HEK293 (cell line): Measurements from ENCODE around the gene POU4F1.

Experiments
- CTCF ChIA-PET: fragments of 350-600 bp; formaldehyde crosslinking; extraction: SDS; loops from one replicate; lab custom pipeline; 2021; ENCODE audit warnings: antibody characterized with exemption; lab: Yijun Ruan, JAX
- POLR2A ChIA-PET: fragments of 300-600 bp; formaldehyde crosslinking; extraction: SDS; loops from one replicate; lab custom pipeline; 2020; ENCODE audit warnings: antibody characterized with exemption, inconsistent platforms; lab: Yijun Ruan, JAX
- H3K27ac ChIP-seq: fragments of 200-500 bp; sonication (Bioruptor generic); 2 replicates; pipeline ENCODE4 v1.5.1; 2014; ENCODE audit warnings: low read depth, low read length, control low read depth, inconsistent platforms; ENCODE audit errors: extremely low read depth
- H3K36me3 ChIP-seq, 2 experiments: fragments of 200-500 bp in 1 of 2; sonication (Bioruptor generic) in 1 of 2; 1 replicate in 1 of 2; 2 replicates in 1 of 2; pipeline ENCODE4 v1.5.1; 2014 to 2017; ENCODE audit warnings: inconsistent platforms in 2 of 2, low read length in 2 of 2; ENCODE audit not compliant: control insufficient read depth in 2 of 2, insufficient read depth in 1 of 2
- H3K4me1 ChIP-seq: fragments of 200-500 bp; sonication (Bioruptor generic); 2 replicates; pipeline ENCODE4 v1.5.1; 2014; ENCODE audit warnings: mild to moderate bottlenecking, low read length, inconsistent platforms; ENCODE audit not compliant: control insufficient read depth, insufficient read depth
- H3K4me3 ChIP-seq: 2 replicates; pipeline ENCODE4 v1.5.1; 2011; ENCODE audit warnings: low read depth, mild to moderate bottlenecking, control low read depth, low read length, moderate library complexity
- H3K9me3 ChIP-seq: fragments of 200-500 bp; sonication (Bioruptor generic); 2 replicates; pipeline ENCODE4 v1.5.1; 2014; ENCODE audit warnings: low read depth, low read length, inconsistent platforms; ENCODE audit not compliant: control insufficient read depth, insufficient read depth
- INSM2 ChIP-seq: fragments of 450-650 bp; formaldehyde crosslinking; IDR thresholded peaks from 2 replicates; pipeline ENCODE4 v1.5.1; 2016; ENCODE audit warnings: missing biosample characterization, missing genetic modification characterization
- KLF8 ChIP-seq: fragments of 450-650 bp; formaldehyde crosslinking; IDR thresholded peaks from 2 replicates; pipeline ENCODE4 v1.5.1; 2016; ENCODE audit warnings: missing biosample characterization, missing genetic modification characterization
- KLF9 ChIP-seq: fragments of 450-650 bp; formaldehyde crosslinking; IDR thresholded peaks from 2 replicates; pipeline ENCODE4 v1.5.1; 2016; ENCODE audit warnings: missing biosample characterization, missing genetic modification characterization, low read depth
- YY2 ChIP-seq: fragments of 450-650 bp; formaldehyde crosslinking; IDR thresholded peaks from 2 replicates; pipeline ENCODE4 v1.5.1; 2016; ENCODE audit warnings: missing biosample characterization, missing genetic modification characterization
- ZBTB1 ChIP-seq: fragments of 450-650 bp; formaldehyde crosslinking; IDR thresholded peaks from 2 replicates; pipeline ENCODE4 v1.5.1; 2016; ENCODE audit warnings: missing biosample characterization, missing genetic modification characterization
- ZBTB20 ChIP-seq: fragments of 450-650 bp; formaldehyde crosslinking; IDR thresholded peaks from 2 replicates; pipeline ENCODE4 v1.5.1; 2016; ENCODE audit warnings: missing biosample characterization, missing genetic modification characterization
- ZBTB44 ChIP-seq: fragments of 450-650 bp; IDR thresholded peaks from 2 replicates; pipeline ENCODE4 v1.5.1; 2018; ENCODE audit warnings: missing biosample characterization, mild to moderate bottlenecking, missing genetic modification characterization
- ZBTB7A ChIP-seq: fragments of 450-650 bp; formaldehyde crosslinking; IDR thresholded peaks from 2 replicates; pipeline ENCODE4 v1.5.1; 2016; ENCODE audit warnings: low read depth, missing biosample characterization, missing genetic modification characterization
- ZFP41 ChIP-seq: fragments of 450-650 bp; formaldehyde crosslinking; IDR thresholded peaks from 2 replicates; pipeline ENCODE4 v1.5.1; 2016; ENCODE audit warnings: missing biosample characterization, missing genetic modification characterization, borderline replicate concordance
- ZNF112 ChIP-seq: fragments of 450-650 bp; formaldehyde crosslinking; IDR thresholded peaks from 2 replicates; pipeline ENCODE4 v1.5.0; 2017; ENCODE audit warnings: missing biosample characterization, missing genetic modification characterization
- ZNF121 ChIP-seq: fragments of 450-650 bp; formaldehyde crosslinking; IDR thresholded peaks from 2 replicates; pipeline ENCODE4 v1.5.1; 2016; ENCODE audit warnings: missing biosample characterization, missing genetic modification characterization
- ZNF2 ChIP-seq: fragments of 450-650 bp; formaldehyde crosslinking; IDR thresholded peaks from 2 replicates; pipeline ENCODE4 v1.5.1; 2016; ENCODE audit warnings: missing biosample characterization, missing genetic modification characterization
- ZNF223 ChIP-seq: fragments of 450-650 bp; formaldehyde crosslinking; IDR thresholded peaks from 2 replicates; pipeline ENCODE4 v1.5.1; 2016; ENCODE audit warnings: missing biosample characterization, missing genetic modification characterization
- ZNF514 ChIP-seq: fragments of 450-650 bp; formaldehyde crosslinking; IDR thresholded peaks from 2 replicates; pipeline ENCODE4 v1.5.1; 2016; ENCODE audit warnings: missing biosample characterization, missing genetic modification characterization
- ZNF560 ChIP-seq: fragments of 450-650 bp; formaldehyde crosslinking; IDR thresholded peaks from 2 replicates; pipeline ENCODE4 v1.5.1; 2017; ENCODE audit warnings: missing biosample characterization, missing genetic modification characterization, borderline replicate concordance
- ZNF585B ChIP-seq: fragments of 450-650 bp; formaldehyde crosslinking; IDR thresholded peaks from 2 replicates; pipeline ENCODE4 v1.5.1; 2016; ENCODE audit warnings: missing biosample characterization, missing genetic modification characterization
- ZNF660 ChIP-seq: fragments of 450-650 bp; IDR thresholded peaks from 2 replicates; pipeline ENCODE4 v1.5.1; 2018; ENCODE audit warnings: missing biosample characterization, mild to moderate bottlenecking, missing genetic modification characterization
- ZNF664 ChIP-seq: fragments of 450-650 bp; formaldehyde crosslinking; IDR thresholded peaks from 2 replicates; pipeline ENCODE4 v1.5.1; 2016; ENCODE audit warnings: missing biosample characterization, missing genetic modification characterization
- ZSCAN18 ChIP-seq: fragments of 450-650 bp; formaldehyde crosslinking; IDR thresholded peaks from 2 replicates; pipeline ENCODE4 v1.5.1; 2016; ENCODE audit warnings: missing biosample characterization, missing genetic modification characterization
- TF ChIP-seq, protein P1 (sequence below): fragments of 450-650 bp; formaldehyde crosslinking; conservative IDR thresholded peaks from 2 replicates; pipeline ENCODE4 v1.5.1; 2016; ENCODE audit warnings: low read depth, missing biosample characterization, missing genetic modification characterization
- TF ChIP-seq, protein P2 (sequence below): fragments of 450-650 bp; formaldehyde crosslinking; IDR thresholded peaks from 2 replicates; pipeline ENCODE4 v1.5.1; 2016; ENCODE audit warnings: missing biosample characterization, missing genetic modification characterization
- TF ChIP-seq, protein P3 (sequence below): fragments of 450-650 bp; formaldehyde crosslinking; IDR thresholded peaks from 2 replicates; pipeline ENCODE4 v1.5.1; 2016; ENCODE audit warnings: missing biosample characterization, missing genetic modification characterization, borderline replicate concordance

POU4F1 gene

GRCh38 chr13:78608252-78608687 lies 4.9 kb upstream of the POU4F1 start:
- H3K9me3 ChIP-seq = no peaks in the 10 kb centered on the region
- ChIA-PET CTCF (no interaction called here), POLR2A (no interaction called here)
- no peak overlapping the region for H3K27ac ChIP-seq
- TF ChIP-seq ZNF514 (tag by site-specific recombination) = no peak
- TF ChIP-seq KLF8 (tag by site-specific recombination) = no peak
- TF ChIP-seq, protein P1, sequence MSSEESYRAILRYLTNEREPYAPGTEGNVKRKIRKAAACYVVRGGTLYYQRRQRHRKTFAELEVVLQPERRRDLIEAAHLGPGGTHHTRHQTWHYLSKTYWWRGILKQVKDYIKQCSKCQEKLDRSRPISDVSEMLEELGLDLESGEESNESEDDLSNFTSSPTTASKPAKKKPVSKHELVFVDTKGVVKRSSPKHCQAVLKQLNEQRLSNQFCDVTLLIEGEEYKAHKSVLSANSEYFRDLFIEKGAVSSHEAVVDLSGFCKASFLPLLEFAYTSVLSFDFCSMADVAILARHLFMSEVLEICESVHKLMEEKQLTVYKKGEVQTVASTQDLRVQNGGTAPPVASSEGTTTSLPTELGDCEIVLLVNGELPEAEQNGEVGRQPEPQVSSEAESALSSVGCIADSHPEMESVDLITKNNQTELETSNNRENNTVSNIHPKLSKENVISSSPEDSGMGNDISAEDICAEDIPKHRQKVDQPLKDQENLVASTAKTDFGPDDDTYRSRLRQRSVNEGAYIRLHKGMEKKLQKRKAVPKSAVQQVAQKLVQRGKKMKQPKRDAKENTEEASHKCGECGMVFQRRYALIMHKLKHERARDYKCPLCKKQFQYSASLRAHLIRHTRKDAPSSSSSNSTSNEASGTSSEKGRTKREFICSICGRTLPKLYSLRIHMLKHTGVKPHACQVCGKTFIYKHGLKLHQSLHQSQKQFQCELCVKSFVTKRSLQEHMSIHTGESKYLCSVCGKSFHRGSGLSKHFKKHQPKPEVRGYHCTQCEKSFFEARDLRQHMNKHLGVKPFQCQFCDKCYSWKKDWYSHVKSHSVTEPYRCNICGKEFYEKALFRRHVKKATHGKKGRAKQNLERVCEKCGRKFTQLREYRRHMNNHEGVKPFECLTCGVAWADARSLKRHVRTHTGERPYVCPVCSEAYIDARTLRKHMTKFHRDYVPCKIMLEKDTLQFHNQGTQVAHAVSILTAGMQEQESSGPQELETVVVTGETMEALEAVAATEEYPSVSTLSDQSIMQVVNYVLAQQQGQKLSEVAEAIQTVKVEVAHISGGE (tag by site-specific recombination) = no peak
- H3K36me3 ChIP-seq = no peaks in the 10 kb centered on the region
- H3K4me1 ChIP-seq = no peaks in the 10 kb centered on the region
- no peak overlapping the region for H3K4me3 ChIP-seq

- CTCF ChIA-PET = no interaction called here
- Histone ChIP-seq H3K4me1 (no peaks in the 10 kb centered on the region), H3K27ac (no peak overlapping the region), H3K36me3 (no peaks in the 10 kb centered on the region), H3K9me3 (no peaks in the 10 kb centered on the region), H3K4me3 (no peak overlapping the region)
- POLR2A ChIA-PET = no interaction called here
- TF ChIP-seq ZBTB1 (tag by site-specific recombination) = no peak
- no peak for TF ChIP-seq KLF9 (tag by site-specific recombination)
- TF ChIP-seq ZSCAN18 = no peak
- no peak for TF ChIP-seq ZNF585B (tag by site-specific recombination)
- no peak for TF ChIP-seq ZNF660 (tag by site-specific recombination)
- no peak for TF ChIP-seq INSM2 (tag by site-specific recombination)
- TF ChIP-seq ZBTB20 (tag by site-specific recombination) = no peak
- TF ChIP-seq, protein P2, sequence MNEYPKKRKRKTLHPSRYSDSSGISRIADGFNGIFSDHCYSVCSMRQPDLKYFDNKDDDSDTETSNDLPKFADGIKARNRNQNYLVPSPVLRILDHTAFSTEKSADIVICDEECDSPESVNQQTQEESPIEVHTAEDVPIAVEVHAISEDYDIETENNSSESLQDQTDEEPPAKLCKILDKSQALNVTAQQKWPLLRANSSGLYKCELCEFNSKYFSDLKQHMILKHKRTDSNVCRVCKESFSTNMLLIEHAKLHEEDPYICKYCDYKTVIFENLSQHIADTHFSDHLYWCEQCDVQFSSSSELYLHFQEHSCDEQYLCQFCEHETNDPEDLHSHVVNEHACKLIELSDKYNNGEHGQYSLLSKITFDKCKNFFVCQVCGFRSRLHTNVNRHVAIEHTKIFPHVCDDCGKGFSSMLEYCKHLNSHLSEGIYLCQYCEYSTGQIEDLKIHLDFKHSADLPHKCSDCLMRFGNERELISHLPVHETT (tag by site-specific recombination) = no peak
- TF ChIP-seq ZNF664 = no peak
- TF ChIP-seq ZBTB44 (tag by site-specific recombination) = no peak
- TF ChIP-seq ZBTB7A (tag by site-specific recombination) = no peak
- no peak for TF ChIP-seq ZNF121
- TF ChIP-seq ZNF560 = no peak
- TF ChIP-seq, protein P3, sequence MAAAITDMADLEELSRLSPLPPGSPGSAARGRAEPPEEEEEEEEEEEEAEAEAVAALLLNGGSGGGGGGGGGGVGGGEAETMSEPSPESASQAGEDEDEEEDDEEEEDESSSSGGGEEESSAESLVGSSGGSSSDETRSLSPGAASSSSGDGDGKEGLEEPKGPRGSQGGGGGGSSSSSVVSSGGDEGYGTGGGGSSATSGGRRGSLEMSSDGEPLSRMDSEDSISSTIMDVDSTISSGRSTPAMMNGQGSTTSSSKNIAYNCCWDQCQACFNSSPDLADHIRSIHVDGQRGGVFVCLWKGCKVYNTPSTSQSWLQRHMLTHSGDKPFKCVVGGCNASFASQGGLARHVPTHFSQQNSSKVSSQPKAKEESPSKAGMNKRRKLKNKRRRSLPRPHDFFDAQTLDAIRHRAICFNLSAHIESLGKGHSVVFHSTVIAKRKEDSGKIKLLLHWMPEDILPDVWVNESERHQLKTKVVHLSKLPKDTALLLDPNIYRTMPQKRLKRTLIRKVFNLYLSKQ = no peak
- TF ChIP-seq ZNF223 = no peak
- TF ChIP-seq YY2 = no peak
- TF ChIP-seq ZNF2 (tag by site-specific recombination) = no peak
- TF ChIP-seq ZNF112 (tag by site-specific recombination) = no peak
- no peak for TF ChIP-seq ZFP41 (tag by site-specific recombination)
These were observed 4.3 kb upstream of the POU4F1 start for GRCh38 chr13:78607409-78608251.
